SW480 (cell line): Measurements from ENCODE around the gene GK.
"Not testable (repeated sequence)": the region's sequence is repeated elsewhere in the genome, so short reads cannot be mapped to it uniquely, and the experiment has no call there.

ENCODE experiments used
- DNase-seq: peaks from one replicate; pipeline ENCODE4 v3.0.0-alpha.2; 2016; ENCODE audit warnings: low spot score

GK gene

GRCh38 chrX:30653415-30654131, at the start of gene GK:
TSS of gene GK (plus strand) at chrX:30653423. CDS start at chrX:30653538, 115 bp downstream.
- DNase-seq = peak; percentile 14

GRCh38 chrX:30607155-30607554, 46.1 kb upstream of the GK start:
- DNase-seq = no peak

GRCh38 chrX:30610026-30610425, 43.2 kb upstream of the GK start:
- DNase-seq = no peak

- DNase-seq = no peak
Observed at GRCh38 chrX:30612250-30612655, 41.0 kb upstream of the GK start.

GRCh38 chrX:30613721-30614120, 39.5 kb upstream of the GK start:
- no peak for DNase-seq

- no peak for DNase-seq
Observed at GRCh38 chrX:30615229-30615628, 38.0 kb upstream of the GK start.

- peak; percentile 25 for DNase-seq
Observed at GRCh38 chrX:30618160-30618765, 35.0 kb upstream of the GK start.

GRCh38 chrX:30620125-30620524, 33.1 kb upstream of the GK start:
- DNase-seq = no peak

GRCh38 chrX:30620980-30621618, 32.1 kb upstream of the GK start:
- no peak for DNase-seq

- no peak for DNase-seq
Observed at GRCh38 chrX:30622361-30622760, 30.9 kb upstream of the GK start.

GRCh38 chrX:30626402-30626801, 26.8 kb upstream of the GK start:
- DNase-seq = no peak

- no peak for DNase-seq
Observed at GRCh38 chrX:30627818-30628652, 25.2 kb upstream of the GK start.

GRCh38 chrX:30634070-30634469, 19.2 kb upstream of the GK start:
- DNase-seq = not testable (repeated sequence)

- no peak for DNase-seq
Observed at GRCh38 chrX:30635630-30636029, 17.6 kb upstream of the GK start.

- no peak for DNase-seq
Observed at GRCh38 chrX:30637874-30638815, 15.1 kb upstream of the GK start.

- not testable (repeated sequence) for DNase-seq
Observed at GRCh38 chrX:30639702-30640101, 13.5 kb upstream of the GK start.

- DNase-seq = no peak
Observed at GRCh38 chrX:30642642-30643041, 10.6 kb upstream of the GK start.

- DNase-seq = no peak
Observed at GRCh38 chrX:30643313-30643821, 9.9 kb upstream of the GK start.

- peak; percentile 33 for DNase-seq
Observed at GRCh38 chrX:30649859-30650258, 3.4 kb upstream of the GK start.

- peak; percentile 90 for DNase-seq
Observed at GRCh38 chrX:30652527-30653414, 452 bp upstream of the GK start.
